ENCODE results near the gene CCDC87.
A peak's percentile ranks its signal among the peaks of the same experiment; 100 is the strongest.
"Not testable (repeated sequence)": the region's sequence is repeated elsewhere in the genome, so short reads cannot be mapped to it uniquely, and the experiment has no call there.

The CCDC87 gene

DNA sequence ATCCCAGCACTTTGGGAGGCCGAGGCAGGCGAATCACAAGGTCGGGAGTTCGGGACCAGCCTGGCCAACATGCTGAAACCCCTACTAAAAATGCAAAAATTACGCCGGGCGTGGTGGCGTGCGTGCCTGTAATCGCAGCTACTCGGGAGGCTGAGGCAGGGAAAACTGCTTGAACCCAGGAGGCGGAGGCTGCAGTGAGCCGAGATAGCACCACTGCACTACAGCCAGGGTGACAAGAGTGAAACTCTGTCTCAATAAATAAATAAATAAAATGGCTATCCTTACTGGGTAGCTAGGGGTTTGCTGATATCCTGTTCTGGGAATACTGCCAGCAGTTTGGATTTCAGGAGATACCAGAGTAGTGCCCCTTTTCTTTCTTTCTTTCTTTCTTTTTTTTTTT, 21.2 kb upstream of the CCDC87 start:
- no peak for DNase-seq (ENCODE audit: low spot score)

DNA sequence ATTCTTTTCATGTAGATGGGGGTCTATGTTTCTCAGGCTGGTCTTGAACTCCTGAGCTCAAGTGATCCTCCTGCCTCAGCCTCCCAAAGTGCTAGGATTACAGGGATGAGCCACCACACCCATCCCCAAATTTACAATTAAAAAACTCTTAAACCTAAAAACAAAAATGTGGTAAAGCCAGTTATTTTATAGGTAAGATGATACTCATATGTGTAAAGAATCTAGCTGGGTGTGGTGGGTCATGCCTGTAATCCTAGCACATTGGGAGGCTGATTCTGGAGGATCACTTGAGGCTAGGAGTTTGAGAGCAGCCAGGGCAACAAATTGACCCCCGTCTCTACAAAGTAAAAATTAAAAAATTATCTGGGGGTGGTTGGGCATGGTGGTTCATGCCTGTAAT, 19.6 kb upstream of the CCDC87 start:
- DNase-seq (ENCODE audit: low spot score): no peak

DNA sequence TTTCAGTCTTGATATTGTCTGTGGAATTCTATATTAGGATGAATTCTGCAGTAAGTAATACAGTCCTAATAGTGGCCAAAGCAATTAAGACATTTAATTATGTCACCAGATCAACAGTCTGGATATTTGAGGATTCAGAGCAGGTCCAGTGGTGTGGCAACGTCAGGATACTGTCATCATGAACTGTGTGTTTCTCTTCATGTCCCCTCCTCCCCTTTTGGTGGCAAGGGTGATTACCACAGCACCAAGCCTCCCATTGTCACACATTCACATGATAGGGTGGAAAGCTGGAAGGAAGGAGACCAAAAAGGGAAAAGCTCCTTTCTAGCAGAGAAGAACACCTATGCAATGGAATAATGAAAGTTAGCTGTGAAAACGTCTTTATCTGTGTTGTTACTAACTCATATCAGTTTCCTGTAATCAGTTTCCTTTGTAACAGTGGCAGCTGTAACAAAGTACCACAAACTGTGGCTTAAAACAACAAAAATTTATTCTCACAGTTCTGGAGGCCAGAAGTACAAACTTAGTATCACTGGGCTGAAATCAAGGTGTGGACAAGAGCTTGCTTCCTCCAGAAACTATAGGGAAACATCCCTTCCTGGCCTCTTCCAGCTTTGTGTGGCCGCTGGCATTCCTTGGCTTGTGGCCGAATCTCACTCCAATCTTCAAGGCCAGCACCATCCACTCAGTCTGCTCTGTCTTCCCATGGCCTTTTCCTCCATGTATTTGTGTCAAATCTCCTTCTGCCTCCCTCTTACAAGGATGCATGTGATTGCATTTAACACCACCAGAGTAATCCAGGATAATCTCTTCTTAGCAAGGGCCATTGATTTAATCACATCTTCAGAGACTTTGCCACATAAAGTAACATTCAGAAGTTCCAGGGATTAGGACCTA, 17.1 kb upstream of the CCDC87 start:
- no peak for DNase-seq (ENCODE audit: low spot score)

DNA sequence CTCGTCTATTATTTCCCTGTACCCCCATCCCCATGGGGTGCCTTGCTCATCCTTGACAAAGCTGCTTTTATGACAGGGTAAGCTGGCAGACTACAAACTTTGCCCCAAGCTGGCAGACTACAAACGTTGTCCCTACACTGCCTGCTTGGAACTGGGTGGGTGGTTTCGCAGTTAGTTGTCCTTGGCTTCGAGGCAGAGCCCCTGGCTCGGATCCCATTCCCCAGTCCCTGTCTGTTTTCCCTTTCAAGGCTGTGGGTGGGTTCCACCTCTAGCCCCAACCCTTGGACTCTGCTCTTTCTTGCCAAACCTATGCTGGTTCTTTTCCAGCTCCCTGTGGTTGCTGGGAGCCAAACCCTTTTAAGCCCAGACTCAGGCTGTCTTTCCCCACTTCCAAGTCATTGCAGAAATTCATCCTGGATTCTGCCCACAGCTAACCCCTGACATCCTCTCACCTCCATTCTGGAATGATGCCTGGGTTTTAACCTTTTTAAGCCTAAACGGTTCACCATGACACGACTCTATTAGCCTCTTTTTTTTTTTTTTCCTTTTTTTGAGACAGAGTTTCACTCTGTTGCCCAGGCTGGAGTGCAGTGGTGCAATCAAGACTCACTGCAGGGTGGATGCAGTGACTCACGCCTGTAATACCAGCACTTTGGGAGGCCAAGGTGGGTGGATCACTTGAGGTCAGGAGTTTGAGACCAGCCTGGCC, 14.4 kb upstream of the CCDC87 start:
- DNase-seq (ENCODE audit: low spot score): no peak

DNA sequence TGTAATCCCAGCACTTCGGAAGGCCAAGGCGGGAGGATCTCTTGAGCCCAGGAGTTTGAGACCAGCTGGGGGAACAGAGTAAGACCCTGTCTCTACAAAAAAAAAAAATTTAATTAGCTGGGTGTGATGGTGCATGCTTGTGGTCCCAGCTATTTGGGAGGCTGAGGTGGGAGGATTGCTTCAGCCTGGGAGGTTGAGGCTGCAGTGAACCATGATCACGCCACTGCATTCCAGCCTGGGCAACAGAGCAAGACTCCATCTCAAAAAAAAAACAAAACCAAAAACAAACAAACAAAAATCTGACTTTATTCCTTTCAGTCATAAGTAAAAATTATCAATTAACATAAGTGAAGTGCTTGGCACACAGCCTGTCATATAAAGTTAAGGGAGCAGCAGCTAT, 13.7 kb upstream of the CCDC87 start:
- DNase-seq (ENCODE audit: low spot score): not testable (repeated sequence)

DNA sequence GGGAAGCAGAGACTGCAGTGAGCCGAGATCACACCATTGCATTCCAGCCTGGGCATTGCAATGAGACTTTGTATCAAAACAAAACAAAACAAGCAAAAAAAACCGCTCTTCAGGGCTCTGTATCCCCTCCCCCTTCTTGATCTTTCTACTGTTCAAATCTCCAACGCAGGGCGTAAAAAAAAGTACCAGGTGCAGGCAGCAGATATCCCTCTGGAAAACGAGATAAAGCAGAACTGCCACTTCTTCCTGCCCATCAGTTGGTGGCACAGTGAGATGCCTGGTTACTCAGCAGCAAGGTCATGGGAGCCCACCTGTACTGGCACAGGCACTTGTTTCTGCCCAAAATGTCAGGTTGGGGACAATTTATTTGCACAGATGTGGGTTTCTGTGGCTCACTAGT, 11.3 kb upstream of the CCDC87 start:
- DNase-seq (ENCODE audit: low spot score): peak; percentile 90

DNA sequence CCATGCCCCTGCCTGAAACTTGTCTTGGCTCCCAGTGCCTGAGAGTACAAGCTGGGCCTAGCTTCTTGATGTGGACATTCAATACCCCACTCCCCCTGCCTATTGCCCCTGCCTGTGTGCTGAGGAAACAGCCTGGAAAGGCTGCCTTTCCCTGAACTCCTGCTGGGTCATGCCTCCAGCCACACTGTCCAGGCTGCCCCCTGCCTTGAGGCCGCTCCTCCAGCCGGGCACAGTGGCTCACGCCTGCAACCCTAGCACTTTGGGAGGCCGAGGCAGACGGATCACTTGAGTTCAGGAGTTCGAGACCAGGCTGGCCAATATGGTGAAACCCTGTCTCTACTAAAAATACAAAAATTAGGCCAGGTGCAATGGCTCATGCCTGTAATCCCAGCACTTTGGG, 10.2 kb upstream of the CCDC87 start:
- no peak for DNase-seq (ENCODE audit: low spot score)

DNA sequence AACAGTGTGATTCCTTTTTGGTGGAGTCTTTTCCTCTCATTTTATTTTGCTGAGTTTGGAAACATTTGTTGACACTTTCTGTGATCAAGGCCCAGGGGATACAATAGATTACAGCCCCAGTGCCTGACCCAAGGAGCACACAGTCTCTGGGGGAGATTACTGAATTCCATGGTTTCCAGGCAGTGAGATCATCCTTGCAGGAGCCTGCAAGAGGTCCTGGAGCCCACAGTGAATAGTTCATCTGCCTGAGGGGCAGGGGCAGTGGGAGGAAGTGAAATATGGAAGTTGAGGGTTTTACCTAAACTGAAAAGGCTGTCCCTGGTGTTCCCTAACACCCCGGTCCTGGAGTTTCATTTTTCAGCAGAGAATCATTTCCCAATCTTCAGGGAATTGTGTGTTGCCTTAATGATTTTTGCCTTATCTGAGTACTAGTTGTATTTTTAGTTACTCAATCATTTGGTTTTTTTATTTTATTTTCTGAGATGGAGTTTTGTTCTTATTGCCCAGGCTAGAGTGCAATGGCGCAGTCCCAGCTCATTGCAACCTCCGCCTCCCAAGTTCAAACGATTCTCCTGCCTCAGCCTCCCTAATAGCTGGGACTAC, 7.9 kb upstream of the CCDC87 start:
- DNase-seq (ENCODE audit: low spot score): no peak

DNA sequence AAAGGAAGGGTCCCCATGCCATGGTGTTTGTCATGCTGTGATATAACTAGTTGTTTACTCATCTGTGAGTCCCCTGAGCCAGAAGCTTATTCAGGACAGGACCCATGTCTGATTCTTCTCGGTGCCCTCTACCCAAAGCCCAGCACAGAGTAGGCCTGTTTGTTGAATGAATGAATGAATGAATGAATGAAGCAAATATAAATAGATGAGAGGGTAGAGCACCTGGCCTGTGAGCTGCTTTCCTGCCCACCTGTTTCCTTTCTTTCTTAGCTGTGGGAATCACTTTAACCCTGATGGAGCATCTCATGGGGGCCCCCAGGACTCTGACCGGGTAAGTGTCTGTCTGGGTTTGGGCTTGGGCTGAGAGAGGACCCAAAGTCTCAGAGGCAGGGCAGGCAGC, 7.4 kb upstream of the CCDC87 start:
- DNase-seq (ENCODE audit: low spot score): no peak

DNA sequence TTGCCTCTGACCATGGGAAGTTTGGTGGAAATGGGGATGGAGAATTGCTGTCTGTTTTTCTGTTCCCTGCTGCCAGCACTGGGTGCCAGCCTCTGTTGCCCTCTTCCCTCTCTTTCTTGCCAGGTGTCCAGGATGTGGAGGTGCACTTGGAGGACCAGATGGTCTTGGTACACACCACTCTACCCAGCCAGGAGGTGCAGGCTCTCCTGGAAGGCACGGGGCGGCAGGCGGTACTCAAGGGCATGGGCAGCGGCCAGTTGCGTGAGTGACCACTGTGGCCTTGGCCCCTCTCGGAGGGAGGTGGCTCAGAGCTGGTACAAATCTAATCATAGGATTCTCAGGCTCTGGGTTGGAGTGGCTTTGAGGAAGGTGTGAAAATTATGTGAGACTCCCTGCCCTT, 6.1 kb upstream of the CCDC87 start:
- DNase-seq (ENCODE audit: low spot score): no peak

DNA sequence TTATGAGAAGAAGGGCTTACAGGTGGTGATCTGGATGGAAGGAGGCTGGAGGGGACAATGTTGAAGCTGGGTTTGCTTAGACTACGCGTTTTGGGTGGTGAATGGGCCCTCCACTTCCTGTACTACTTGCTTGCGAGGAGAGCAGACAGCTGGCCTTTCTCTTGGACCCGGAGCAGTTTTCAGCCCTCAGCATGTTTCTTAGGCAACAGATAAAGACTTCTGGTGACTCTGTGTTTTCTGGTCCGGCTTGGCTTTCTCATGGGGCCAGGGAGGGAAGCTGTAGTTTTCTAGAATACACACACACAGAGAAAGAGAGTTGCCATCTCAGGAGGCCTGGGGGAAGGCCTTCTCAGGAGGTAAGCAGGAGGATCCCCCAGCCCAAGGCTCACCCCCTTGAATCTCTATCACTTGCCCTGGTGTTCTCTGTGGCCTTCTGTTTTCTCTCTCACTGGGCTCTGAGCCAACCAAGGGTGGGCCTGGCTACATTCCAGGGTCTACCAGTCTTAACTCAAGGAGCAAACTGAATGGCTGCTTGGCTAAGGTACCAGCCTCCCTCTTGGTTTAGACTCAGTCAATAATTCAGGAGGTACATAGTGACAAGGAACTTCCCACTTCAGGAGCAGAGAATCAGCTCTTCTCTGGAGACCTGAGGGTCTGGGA, 2.5 kb upstream of the CCDC87 start:
- peak; percentile 89 for DNase-seq (ENCODE audit: low spot score)

DNA sequence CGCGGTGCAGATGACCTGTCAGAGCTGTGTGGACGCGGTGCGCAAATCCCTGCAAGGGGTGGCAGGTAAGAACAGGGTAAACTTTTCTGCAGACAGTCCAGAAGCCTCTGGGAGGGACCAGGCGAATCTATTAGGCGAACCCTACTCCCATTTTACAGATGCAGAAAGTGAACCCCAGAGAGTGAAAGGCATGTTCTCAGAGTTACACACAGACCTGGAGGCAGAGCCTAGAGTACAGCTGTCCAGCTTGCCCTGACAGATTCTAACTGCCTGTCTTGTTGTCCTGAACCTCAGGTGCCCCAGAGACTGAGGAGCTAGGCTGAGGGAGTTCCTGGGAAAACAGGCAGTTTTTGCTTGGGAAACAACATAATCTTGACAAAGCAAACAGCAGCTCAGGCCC, 787 bp upstream of the CCDC87 start:
- peak; percentile 50 for DNase-seq (ENCODE audit: low spot score)

DNA sequence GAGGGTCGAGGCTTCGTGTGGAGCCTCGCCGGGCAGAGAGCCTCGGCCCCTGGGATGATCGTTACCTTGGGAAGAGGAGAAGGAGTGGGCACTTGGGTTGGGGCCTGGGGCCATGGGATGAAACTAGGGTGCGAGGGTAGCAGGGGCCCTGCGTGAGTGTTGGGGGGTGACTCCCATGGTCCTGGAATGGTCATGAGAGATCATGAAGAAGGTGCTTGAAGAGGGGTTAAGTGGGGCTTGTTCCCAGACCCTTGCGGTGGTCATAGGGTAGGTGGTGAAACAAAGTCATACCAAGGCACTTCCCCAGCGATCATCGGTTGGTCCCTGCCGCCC, 406 bp upstream of the CCDC87 start:
- DNase-seq (ENCODE audit: low spot score): no peak

DNA sequence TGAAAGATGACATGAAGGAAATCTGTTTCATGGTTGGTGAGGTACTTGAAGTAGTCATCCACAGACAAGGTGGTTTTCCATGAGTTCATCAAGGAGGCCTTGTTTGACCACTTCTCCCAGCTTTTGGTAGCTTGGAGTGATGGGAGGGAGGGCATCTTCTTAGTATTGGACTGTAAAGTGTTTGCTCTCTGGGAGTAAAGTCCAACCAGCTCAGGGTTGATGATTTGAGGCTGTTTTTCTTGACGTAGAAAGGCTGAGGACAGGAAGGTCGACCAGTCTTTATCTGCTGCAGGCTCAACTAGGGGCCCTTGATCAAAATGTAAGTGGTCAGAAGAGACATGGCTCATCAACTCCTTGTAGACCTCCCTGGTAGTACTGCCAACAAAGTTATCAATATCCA, 1.7 kb downstream of the CCDC87 start:
- no peak for DNase-seq (ENCODE audit: low spot score)

DNA sequence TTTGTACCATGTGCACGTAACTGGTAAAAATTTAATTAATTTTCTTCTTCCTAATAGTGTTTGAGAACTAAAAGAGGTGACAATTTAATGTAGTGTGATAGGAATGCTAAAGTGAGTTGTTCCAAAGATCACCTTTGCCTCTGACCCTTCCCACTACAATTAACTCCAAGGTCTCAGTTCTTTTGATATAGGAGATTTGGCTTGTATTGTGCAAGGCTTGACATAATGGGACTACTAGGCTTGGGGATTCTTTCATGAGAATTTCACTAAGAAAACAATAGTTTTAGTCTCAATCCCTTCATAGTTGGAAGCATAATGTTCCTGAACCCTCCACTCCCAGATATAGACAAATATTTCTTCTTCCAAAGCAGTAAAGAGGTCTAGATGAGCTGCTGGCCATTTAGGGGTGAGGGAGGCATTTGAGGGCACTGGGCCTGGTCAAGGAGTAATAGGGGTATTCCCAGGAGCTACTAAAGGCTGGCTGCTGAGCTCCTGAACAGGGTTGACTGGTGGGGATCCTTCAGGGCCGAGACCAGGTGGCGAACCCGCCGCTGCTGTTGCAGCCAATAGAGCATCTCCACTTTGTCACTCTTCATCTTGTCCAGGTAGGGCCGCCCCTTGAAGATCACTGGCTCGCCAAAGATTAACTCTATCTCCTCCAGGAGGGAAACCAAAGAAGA, 2.7 kb downstream of the CCDC87 start:
- DNase-seq (ENCODE audit: low spot score): no peak

DNA sequence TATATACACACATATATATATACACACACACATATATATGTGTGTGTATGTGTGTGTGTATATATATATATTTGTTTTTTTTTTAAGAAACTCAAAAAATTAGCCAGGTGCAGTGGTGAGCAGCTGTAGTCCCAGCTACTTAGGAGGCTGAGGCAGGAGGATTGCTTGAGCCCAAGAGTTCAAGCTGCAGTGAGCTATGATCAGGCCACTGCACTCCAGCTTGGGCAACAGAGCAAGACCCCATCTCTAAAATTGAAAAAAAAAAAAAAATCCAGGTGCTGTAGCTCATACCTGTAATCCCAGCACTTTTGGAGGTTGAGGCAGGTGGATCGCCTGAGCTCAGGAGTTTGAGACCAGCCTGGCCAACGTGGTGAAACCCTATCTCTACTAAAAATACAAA, 3.5 kb downstream of the CCDC87 start:
- not testable (repeated sequence) for DNase-seq (ENCODE audit: low spot score)

DNA sequence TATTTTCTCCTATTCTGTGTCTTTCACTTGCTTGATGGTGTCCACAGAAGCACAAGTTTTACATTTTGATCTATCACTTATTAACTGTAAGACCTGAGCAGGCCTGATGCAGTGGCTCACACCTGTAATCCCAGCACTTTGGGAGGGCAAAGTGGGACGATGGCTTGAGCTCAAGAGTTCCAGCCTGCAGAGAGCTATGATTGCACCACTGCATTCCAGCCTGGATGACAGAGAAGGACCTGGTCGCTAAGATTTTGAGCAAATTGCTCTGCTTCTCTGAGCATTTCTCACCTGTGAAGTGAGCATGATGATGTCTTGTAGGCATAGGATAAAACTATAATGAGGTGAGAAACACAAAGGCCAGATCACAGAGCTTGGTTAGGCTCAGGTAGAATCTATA, 6.7 kb downstream of the CCDC87 start:
- no peak for DNase-seq (ENCODE audit: low spot score)

DNA sequence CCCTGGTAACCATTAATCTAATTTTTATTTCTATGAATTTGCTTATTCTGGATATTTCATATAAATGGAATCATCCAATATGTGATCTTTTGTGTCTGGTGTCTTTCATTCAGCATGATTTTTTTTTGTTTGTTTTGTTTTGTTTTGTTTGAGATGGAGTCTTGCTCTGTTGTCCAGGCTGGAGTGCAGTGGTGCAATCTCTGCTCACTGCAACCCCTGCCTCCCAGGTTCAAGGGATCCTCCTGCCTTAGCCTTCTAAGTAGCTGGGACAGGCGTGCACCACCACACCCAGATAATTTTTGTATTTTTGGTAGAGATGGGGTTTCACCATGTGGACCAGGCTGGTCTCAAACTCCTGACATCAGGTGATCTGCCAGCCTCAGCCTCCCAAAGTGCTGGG, 7.4 kb downstream of the CCDC87 start:
- DNase-seq (ENCODE audit: low spot score): not testable (repeated sequence)

DNA sequence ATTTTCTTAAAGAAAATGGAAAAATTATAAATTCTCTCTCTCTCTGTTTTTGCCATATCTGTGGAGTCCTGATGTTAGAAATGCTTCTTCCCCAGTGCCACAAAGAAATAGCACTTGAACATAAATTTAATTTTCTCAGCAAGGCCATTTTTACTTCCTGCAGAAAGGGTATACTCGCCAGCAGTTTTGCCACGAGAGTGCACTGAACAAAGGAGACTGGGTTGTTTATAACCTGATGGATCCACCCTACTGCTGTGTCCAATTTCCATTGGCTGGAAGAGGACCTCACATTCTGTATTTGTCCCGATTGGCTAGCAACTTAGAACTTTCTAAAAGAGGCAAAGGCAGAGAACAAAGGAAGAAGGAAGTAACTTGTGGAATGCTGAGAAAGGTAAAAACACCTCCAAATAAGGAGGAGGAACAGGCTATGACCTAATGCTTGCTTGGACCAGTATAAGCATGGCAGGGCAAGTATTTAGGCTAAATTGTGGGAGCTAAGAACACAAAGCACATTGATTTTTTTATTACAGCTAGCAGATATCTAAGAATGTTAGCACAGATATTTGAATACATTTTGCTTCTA, 10.2 kb downstream of the CCDC87 start:
- not testable (repeated sequence) for DNase-seq (ENCODE audit: low spot score)

DNA sequence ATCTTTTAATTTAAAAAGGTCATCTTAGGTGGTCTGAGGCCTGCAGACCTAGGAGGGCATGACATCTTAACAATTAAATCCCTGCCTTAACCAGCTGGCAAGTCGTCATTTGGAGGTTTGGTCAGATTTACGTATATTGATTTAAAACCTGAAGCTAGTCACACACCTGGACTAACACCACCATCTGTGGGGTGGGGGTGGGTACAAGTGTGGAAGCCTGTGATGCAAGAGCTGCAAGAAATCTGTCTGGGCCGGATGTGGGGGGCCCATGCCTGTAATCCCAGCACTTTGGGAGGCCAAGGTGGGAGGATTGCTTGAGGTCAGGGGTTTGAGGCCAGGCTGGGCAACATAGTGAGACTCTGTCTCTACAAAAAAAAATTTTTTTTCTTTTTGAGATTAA, 11.6 kb downstream of the CCDC87 start:
- no peak for DNase-seq (ENCODE audit: low spot score)

DNA sequence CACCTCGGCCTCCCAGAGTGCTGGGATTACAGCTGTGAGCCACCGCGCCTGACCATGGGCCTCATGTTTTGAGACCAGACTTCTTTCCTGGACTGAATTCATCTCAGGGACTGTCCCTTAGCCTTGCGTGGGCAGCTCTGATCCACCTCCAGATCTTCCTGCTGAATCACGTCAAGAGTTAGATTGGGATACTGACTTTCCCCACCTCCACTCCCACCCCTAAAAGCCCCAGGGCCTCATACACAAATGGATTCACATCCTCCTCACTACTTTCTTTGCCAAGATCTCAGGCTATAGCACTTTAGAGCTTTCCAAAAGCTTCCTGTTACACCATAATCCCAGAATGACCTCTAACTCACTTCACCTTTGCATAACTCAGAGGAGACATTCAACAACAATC, 12.1 kb downstream of the CCDC87 start:
- no peak for DNase-seq (ENCODE audit: low spot score)

Data from hematopoietic multipotent progenitor cell treated with erythropoietin and hydrocortisone succinate and interleukin-3 and kit ligand, for 17 days (in vitro differentiated cells).